CD4-positive, alpha-beta T cell treated with Interleukin-4 for 1 hour (primary cell): ENCODE measurements around the gene CDH26.

Source experiments
- DNase-seq, 2 donors: peaks; one replicate each; pipeline ENCODE4 v3.0.0-alpha.2; 2020 to 2022

CDH26 gene

GRCh38 chr20:59958123-59958522, at the start of gene CDH26:
CDH26 (plus strand) TSS chr20:59958423; CDS start chr20:59958727, 304 bp downstream.
- no peak for DNase-seq

GRCh38 chr20:59908855-59909254, 49.4 kb upstream of the CDH26 start:
- no peak for DNase-seq

DNA sequence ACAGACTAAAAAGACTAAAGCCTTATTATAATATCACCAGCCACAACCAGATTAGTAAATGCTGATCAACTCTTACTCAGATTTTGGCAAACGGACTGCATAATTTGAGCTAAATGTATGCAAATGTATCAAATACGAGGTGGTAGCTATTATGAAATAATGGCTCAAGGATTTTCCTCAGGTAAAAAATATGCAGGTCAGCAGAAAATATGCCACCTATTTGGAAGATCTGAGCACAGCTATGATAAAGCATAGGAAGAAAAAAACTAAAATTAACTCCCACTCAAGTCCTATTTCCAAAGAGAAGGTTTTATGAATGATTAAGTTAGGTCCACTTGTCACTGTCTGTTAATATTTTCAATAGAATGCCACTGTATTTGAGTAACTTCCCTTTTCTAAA, 47.2 kb upstream of the CDH26 start:
- no peak for DNase-seq

GRCh38 chr20:59912609-59913008, 45.6 kb upstream of the CDH26 start:
- DNase-seq: no peak

- no peak for DNase-seq
Measured at GRCh38 chr20:59920944-59921343, 37.3 kb upstream of the CDH26 start.

- DNase-seq: no peak
Measured at GRCh38 chr20:59923514-59923913, 34.7 kb upstream of the CDH26 start.

DNA sequence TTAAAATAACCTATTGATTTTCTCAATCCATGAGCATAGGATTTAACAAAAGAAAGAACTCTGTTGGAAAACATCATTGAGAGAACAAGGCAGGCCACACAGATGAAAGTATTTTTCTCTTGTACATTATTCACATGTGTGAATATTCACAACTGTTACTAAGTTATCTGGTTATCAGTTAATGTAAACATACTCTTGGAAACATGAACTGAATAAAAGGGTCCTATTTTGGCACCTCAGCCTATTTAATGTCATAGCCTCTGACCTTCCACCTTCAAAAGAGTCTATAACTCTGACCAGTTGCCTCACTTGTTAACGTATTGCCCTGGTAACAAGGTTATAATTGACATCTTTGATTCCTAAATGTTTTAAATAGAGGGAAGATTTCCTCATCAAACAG, 32.9 kb upstream of the CDH26 start:
- DNase-seq: no peak

- no peak for DNase-seq
Measured at GRCh38 chr20:59925899-59926298, 32.3 kb upstream of the CDH26 start.

DNA sequence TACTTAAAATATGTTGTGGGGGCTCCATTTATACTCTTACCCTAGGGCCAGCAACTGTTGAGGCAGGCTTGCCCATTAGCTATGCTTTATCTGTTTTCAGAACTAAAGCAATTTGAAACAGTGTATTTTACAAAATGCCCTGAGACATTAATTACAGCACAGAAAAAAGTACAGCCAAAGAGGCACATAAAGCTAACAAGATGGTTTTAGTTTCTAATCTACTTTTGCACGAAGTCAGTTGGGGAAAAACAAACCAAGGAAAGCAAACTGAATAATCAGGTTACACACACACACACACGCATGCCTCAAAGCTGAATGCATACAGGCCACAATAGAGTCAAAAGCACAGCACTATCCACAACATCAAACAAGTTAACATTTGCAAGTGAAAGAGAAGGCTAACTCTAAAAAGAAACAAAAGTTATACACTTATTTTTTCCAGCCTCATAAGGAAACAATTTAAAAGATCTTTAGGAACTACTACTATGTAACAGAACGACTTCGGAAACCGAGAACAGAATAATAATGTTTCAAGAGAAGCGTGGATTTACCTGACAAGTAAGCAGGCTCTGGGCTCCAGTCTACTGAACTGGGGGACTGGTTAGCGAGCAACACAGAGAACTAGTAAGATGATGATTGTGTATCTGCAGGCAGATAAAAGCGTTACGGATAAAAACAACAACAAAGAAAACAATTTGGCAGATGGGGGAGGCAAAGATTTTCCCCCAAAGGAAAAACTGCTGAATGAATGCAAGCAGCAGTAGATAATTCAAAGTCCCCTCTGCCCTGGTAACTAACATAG, 26.5 kb upstream of the CDH26 start:
- no peak for DNase-seq

- no peak for DNase-seq
Measured at GRCh38 chr20:59932616-59933295, 25.5 kb upstream of the CDH26 start.

- DNase-seq: peak; percentile 70 to 73
Measured at GRCh38 chr20:59933296-59933848, 24.9 kb upstream of the CDH26 start, which contains the start of gene SYCP2. SYCP2 (minus strand) TSS chr20:59933637; CDS start chr20:59922413, 11,224 bp downstream.

GRCh38 chr20:59933849-59934585, 24.2 kb upstream of the CDH26 start:
- peak; percentile 76 to 79 for DNase-seq

- DNase-seq: no peak
Measured at GRCh38 chr20:59935457-59936185, 22.6 kb upstream of the CDH26 start.

GRCh38 chr20:59936409-59936808, 21.8 kb upstream of the CDH26 start:
- DNase-seq: no peak

GRCh38 chr20:59937150-59937549, 21.1 kb upstream of the CDH26 start:
- no peak for DNase-seq

DNA sequence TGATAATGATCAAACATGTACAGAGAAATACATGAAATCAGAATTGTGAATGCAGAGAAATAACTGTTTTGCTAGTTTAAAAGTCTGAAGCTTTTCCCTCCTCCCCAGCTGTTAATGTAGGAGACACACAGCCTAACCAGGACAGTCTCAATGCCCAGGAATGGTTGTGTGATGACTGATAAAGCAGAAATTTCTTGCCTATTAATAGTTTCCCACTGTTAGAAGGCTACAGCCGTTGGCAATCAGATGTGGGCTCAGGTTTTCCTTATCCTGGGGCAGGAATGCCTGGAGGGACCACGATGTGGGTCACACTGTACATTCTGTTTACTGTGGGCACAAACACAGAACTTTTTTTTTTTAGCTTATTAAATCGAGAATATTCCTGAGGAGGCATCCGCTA, 20.0 kb upstream of the CDH26 start:
- no peak for DNase-seq

- DNase-seq: no peak
Measured at GRCh38 chr20:59938696-59939051, 19.5 kb upstream of the CDH26 start.

GRCh38 chr20:59939052-59939878, 19.0 kb upstream of the CDH26 start:
- DNase-seq: no peak

DNA sequence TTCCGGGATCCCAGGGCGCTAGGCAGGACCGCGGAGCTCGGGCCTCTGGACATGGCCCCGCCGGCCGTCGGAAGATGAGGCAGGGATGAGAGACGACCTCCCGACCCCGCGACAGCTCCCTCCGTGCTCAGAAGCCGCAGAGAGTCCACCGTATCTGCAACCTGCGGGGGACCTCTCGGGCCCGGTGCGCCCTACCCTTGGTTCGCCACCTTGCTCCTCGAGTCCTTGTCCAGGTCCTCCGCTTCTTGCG, 18.4 kb upstream of the CDH26 start:
- no peak for DNase-seq

DNA sequence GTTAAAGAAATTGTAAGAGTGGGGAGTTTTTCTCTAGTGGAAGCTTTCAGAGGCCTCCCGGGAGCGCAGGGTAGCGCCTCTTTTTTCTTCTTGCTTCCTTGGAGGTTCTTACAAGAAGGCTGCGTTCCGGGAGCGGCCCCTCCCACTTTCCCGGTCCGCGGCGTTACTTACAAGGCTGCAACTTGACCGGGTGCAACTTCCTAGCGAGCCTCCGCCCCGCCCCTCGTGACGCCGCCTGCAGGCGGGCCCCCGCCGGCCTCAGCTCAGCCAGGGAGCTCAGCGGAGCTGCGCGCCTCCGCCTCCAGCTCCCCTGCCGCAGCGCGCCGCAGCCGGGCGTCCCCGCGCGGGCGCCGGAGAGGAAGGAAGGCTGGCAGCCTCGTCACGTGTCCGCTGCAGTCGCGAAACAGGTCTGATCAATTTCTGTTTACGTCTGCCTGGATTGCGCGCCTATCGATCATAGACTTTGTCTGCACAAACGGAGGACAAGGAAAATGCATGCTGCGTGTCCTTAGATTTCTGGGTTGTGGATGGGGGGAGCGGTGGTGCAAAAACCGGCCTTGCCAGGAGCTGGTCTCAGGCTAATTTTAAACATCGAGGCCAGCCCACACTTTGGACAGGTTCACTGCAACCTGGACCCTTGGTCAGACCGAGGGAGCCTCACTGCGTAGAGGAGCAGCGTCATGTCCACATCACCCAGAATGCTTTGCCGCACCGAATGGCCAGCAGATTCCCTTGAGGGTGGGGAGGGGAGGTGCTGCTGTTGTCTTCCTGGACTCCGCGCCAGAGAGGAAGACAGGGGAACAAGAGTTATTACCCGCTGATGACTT, 17.9 kb upstream of the CDH26 start, which contains the start of the genes FAM217B and PPP1R3D:
TSS of gene FAM217B (plus strand) at position 261 of the 827 bp plus-strand sequence. CDS start 3,555 bp downstream, outside the sequence.
TSS of gene PPP1R3D (minus strand) at position 177 of the 827 bp plus-strand sequence. CDS start 374 bp downstream, outside the sequence.
- peak; percentile 86 to 90 for DNase-seq

DNA sequence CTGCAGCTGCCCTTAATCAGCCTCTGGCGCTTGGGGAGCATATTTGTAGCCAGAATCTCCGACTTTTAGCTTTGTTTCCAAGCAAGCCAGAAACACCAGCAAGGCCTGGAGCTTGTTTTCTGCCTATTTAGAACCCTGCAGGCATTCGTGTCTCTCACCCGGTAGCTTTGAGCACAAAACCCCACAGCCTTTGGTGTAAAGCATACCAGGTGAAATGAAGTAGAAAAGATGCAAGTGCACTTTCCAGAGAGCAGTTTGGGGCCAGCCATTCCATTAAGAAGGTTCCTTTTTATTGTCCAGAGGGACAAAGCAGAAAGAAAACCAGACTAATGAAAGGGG, 17.3 kb upstream of the CDH26 start:
- DNase-seq: no peak
